Endothelial cell of umbilical vein (primary cell): ENCODE measurements around the gene ZNF263. TPM values are rescaled to one million over a fixed set of nuclear protein-coding genes. Genes with fewer than 3 reads are reported as not detected.

Experiments used
- BruUV-seq: library from RNA; stranded (reverse); fragments of 400-500 nt; replicated peaks from 2 replicates; lab custom pipeline; 2021; lab: Mats Ljungman, UMichigan
- CTCF ChIA-PET: fragments of 300-600, 350-600 bp; sonication (Branson Sonifier 250); formaldehyde crosslinking; loops from one replicate; lab custom pipeline; 2021; ENCODE audit warnings: antibody characterized with exemption, inconsistent platforms; lab: Charles Lee
- POLR2A ChIA-PET: fragments of 300-600, 350-600 bp; sonication (Branson Sonifier 250); formaldehyde crosslinking; loops from one replicate; lab custom pipeline; 2021; ENCODE audit warnings: antibody characterized with exemption, inconsistent platforms; lab: Charles Lee
- DNase-seq: peaks from one replicate; pipeline ENCODE4 v3.0.0-alpha.2; 2011; ENCODE audit warnings: low read depth, low spot score
- FAIRE-seq: peaks from 2 replicates; lab custom pipeline; 2011; peaks lifted over from hg19 to GRCh38; lab: Jason Lieb, UNC
- H2AFZ ChIP-seq: 2 replicates; pipeline ENCODE4 v1.6.0; 2012; ENCODE audit warnings: low read depth, low read length, control low read depth, inconsistent platforms
- H3K27ac ChIP-seq: 2 replicates; pipeline ENCODE4 v1.5.1; 2011; ENCODE audit warnings: low read depth, mild to moderate bottlenecking, control low read depth, low read length, moderate library complexity; ENCODE audit not compliant: insufficient read depth
- H3K27me3 ChIP-seq, 2 experiments: 2 replicates each; pipeline versions ENCODE4 v1.6.0 to v1.6.1; 2011; ENCODE audit warnings: low read length in 2 of 2, mixed read lengths in 1 of 2; ENCODE audit not compliant: control insufficient read depth in 2 of 2, insufficient read depth in 2 of 2
- H3K36me3 ChIP-seq, 2 experiments: 2 replicates in 1 of 2; 3 replicates in 1 of 2; pipeline ENCODE4 v1.5.1; 2011; ENCODE audit warnings: low read length in 2 of 2, mild to moderate bottlenecking in 1 of 2, moderate library complexity in 1 of 2; ENCODE audit not compliant: control insufficient read depth in 2 of 2, insufficient read depth in 2 of 2; ENCODE audit errors: extremely low read depth in 1 of 2
- H3K4me1 ChIP-seq: 3 replicates; pipeline ENCODE4 v1.5.1; 2011; ENCODE audit warnings: mild to moderate bottlenecking, low read length; ENCODE audit not compliant: control insufficient read depth, insufficient read depth; ENCODE audit errors: extremely low read depth
- H3K4me2 ChIP-seq: 2 replicates; pipeline ENCODE4 v1.6.1; 2011; ENCODE audit warnings: low read length, control low read depth, mixed read lengths; ENCODE audit not compliant: insufficient read depth
- H3K4me3 ChIP-seq, 3 experiments: fragments of 200-600 bp in 1 of 3; sonication (generic), shearing (Covaris generic) in 1 of 3; replicated peaks in 1 of 3; 2 replicates each; pipeline ENCODE4 v1.5.1; 2011 to 2016; ENCODE audit warnings: control low read depth in 3 of 3, low read length in 3 of 3, mild to moderate bottlenecking in 2 of 3, inconsistent platforms in 1 of 3, low read depth in 1 of 3, moderate library complexity in 1 of 3; ENCODE audit not compliant: insufficient read depth in 1 of 3
- H3K79me2 ChIP-seq: 2 replicates; pipeline ENCODE4 v1.6.0; 2012; ENCODE audit warnings: low read length, inconsistent platforms; ENCODE audit not compliant: control insufficient read depth, insufficient read depth
- H3K9ac ChIP-seq: replicated peaks from 2 replicates; pipeline ENCODE3; 2011; ENCODE audit warnings: low read length, control low read depth; ENCODE audit not compliant: insufficient read depth; ENCODE audit errors: extremely low read depth
- H3K9me1 ChIP-seq: replicated peaks from 3 replicates; pipeline ENCODE4 v1.6.0; 2011; ENCODE audit warnings: mild to moderate bottlenecking, low read length; ENCODE audit not compliant: control insufficient read depth, insufficient read depth; ENCODE audit errors: extremely low read depth
- H3K9me3 ChIP-seq: replicated peaks from 2 replicates; pipeline ENCODE4 v1.5.1; 2012; ENCODE audit warnings: low read length, inconsistent platforms; ENCODE audit not compliant: control insufficient read depth, insufficient read depth
- H4K20me1 ChIP-seq: replicated peaks from 2 replicates; pipeline ENCODE3; 2011; ENCODE audit warnings: mild to moderate bottlenecking, low read length; ENCODE audit not compliant: control insufficient read depth, insufficient read depth; ENCODE audit errors: extremely low read depth
- CTCF ChIP-seq, 2 donors: IDR thresholded peaks; 1 replicate in 1 of 2; 2 replicates in 1 of 2; pipeline ENCODE4 v1.5.1; 2011; ENCODE audit warnings: low read length in 2 of 2, mild to moderate bottlenecking in 2 of 2, moderate library complexity in 2 of 2, control low read depth in 1 of 2, inconsistent platforms in 1 of 2, low read depth in 1 of 2; ENCODE audit not compliant: insufficient read depth in 1 of 2; ENCODE audit errors: extremely low read depth in 1 of 2
- EZH2 ChIP-seq: IDR thresholded peaks from 2 replicates; pipeline ENCODE4 v1.6.1; 2012; ENCODE audit warnings: borderline replicate concordance, low read depth, mild to moderate bottlenecking, moderate library complexity, low read length, inconsistent platforms; ENCODE audit not compliant: severe bottlenecking
- FOS ChIP-seq: IDR thresholded peaks from 2 replicates; pipeline ENCODE4 v1.6.1; 2011; ENCODE audit warnings: mild to moderate bottlenecking, low read length, moderate library complexity, borderline replicate concordance; ENCODE audit not compliant: insufficient read depth
- GATA2 ChIP-seq: IDR thresholded peaks from 2 replicates; pipeline ENCODE4 v1.7.0; 2011; ENCODE audit warnings: low read depth, mild to moderate bottlenecking, moderate library complexity, mixed read lengths, low read length; ENCODE audit not compliant: insufficient read length, insufficient read depth
- JUN ChIP-seq: IDR thresholded peaks from 2 replicates; pipeline ENCODE4 v1.6.1; 2011; ENCODE audit warnings: borderline replicate concordance, low read depth; ENCODE audit not compliant: insufficient read length, insufficient read depth
- MAX ChIP-seq: IDR thresholded peaks from 2 replicates; pipeline ENCODE4 v1.6.1; 2011; ENCODE audit not compliant: insufficient read depth, insufficient read length
- MYC ChIP-seq: IDR thresholded peaks from one replicate; pipeline ENCODE4 v1.6.1; 2011; ENCODE audit warnings: mild to moderate bottlenecking, low read depth, low read length
- POLR2A ChIP-seq: IDR thresholded peaks from 2 replicates; pipeline ENCODE4 v1.6.1; 2012; ENCODE audit warnings: low read depth, mild to moderate bottlenecking, control low read depth, low read length
- POLR2AphosphoS5 ChIP-seq: IDR thresholded peaks from 2 replicates; pipeline ENCODE4 v1.6.1; 2012; ENCODE audit warnings: low read depth, mild to moderate bottlenecking, control low read depth, low read length, moderate library complexity; ENCODE audit not compliant: insufficient read depth
- dilution Hi-C: fragments of 300-500 bp; cut with MboI; formaldehyde crosslinking; loops from one replicate; pipeline ENCODE4 v1.15.0; 2019; ENCODE audit warnings: low sequenced_read_pairs; ENCODE audit not compliant: extremely low pct_ligation_motif_present
- intact Hi-C: fragments of 100-400 bp; cut with micrococcal nuclease; formaldehyde crosslinking; loops from one replicate; pipeline ENCODE4 v1.10.0; 2022
- polyA plus RNA-seq, 4 experiments: library from polyadenylated mRNA; depleted of rRNA in 3 of 4; stranded (reverse) in 3 of 4; unstranded in 1 of 4; fragments of >200 nt; gene quantifications; 2 replicates each; pipeline versions ENCODE4 v1.2.1 to v1.2.3, GENCODE V29; 2011 to 2012; ENCODE audit warnings: missing spikeins in 1 of 4
- total RNA-seq: library from RNA; stranded (reverse); gene quantifications from 2 replicates; pipeline ENCODE4 v1.2.3, GENCODE V29; 2021

Gene ZNF263
- total and polyA plus RNA-seq, 2 donors (not counting 3 experiments of a cell fraction or from before 2014, with no cell fraction given) = 10.9 to 20.8 TPM

- ChIA-PET CTCF (no interaction called here), POLR2A (no interaction called here)
- Histone ChIP-seq H3K9me1 (no peaks in the 10 kb centered on the region), H3K9me3 (no peaks in the 10 kb centered on the region), H3K4me1 (no peaks in the 10 kb centered on the region), H3K4me3 (no peak overlapping the region), H3K4me2 (no peak overlapping the region), H3K79me2 (no peaks in the 10 kb centered on the region), H3K9ac (no peak overlapping the region), H4K20me1 (no peaks in the 10 kb centered on the region), H3K27ac (no peak overlapping the region), H3K36me3 (no peaks in the 10 kb centered on the region), H3K27me3 (peaks cover 0 to 4% of the 10 kb centered on the region in 2 experiments), H2AFZ (no peak overlapping the region)
- TF ChIP-seq MAX (no peak), POLR2AphosphoS5 (no peak), FOS (no peak), EZH2 (no peak), POLR2A (no peak), JUN (no peak), CTCF (IDR thresholded peaks at IDR 0.05; ENCODE audit: extremely low read depth in 1 of 2, insufficient read depth in 1 of 2, low read depth in 1 of 2, low read length in 2 of 2) (no peak), MYC (no peak), GATA2 (no peak)
- DNase-seq (no peak), FAIRE-seq (no peak)
- dilution Hi-C loops (no loop called here), intact Hi-C loops (no loop called here)
- BruUV-seq = no TSS peak
These were observed 26.3 kb upstream of the ZNF263 start for GRCh38 chr16:3256866-3257465.
